Measurements from ENCODE around the gene POLR3H.
A peak's percentile ranks its signal among the peaks of the same experiment; 100 is the strongest.

The POLR3H gene

DNA sequence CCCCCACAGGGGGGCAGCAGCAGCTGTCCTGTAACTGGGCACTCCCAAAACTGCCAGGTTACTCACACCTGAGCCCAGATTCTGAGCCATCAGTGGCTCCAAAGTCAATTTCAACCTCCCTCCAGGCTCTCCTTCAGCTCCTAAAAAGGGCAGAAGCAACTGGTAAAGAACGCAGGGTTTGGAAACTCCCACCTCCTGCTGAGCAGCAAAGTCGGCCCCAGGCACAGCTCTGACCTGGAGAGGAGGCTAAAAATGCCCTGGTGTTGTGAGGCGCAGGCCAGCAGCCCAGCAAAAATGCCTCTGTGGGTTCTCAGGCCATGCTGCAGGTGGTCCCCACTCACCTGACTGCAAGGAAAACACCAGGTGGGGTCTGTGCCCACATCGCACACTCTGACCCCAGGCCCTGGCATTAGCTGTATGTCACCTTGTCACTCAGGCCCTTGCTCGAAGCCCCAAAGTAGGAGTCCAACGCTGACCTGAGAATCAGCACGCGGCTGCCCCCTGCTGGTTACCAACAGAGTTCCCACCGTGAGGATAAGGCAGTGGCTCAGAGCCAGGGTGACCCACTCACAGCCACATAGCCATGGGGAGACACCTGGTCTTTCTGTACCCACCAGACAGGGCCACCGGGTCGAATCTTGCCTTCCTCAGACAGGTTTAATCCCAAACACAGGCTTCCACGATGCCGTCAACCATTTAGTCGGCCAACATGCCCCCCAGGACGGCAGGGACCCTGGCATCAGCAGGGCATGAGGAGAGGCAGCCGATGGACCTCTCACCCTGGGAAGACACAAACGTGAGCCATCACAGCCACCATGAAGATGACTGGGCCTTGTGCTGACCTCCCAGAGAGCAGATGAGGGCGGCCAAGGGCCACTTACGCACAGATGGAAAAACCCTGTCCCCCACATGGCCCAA, 11.1 kb downstream of the POLR3H start:
- peak; percentile 19 for DNase-seq

DNA sequence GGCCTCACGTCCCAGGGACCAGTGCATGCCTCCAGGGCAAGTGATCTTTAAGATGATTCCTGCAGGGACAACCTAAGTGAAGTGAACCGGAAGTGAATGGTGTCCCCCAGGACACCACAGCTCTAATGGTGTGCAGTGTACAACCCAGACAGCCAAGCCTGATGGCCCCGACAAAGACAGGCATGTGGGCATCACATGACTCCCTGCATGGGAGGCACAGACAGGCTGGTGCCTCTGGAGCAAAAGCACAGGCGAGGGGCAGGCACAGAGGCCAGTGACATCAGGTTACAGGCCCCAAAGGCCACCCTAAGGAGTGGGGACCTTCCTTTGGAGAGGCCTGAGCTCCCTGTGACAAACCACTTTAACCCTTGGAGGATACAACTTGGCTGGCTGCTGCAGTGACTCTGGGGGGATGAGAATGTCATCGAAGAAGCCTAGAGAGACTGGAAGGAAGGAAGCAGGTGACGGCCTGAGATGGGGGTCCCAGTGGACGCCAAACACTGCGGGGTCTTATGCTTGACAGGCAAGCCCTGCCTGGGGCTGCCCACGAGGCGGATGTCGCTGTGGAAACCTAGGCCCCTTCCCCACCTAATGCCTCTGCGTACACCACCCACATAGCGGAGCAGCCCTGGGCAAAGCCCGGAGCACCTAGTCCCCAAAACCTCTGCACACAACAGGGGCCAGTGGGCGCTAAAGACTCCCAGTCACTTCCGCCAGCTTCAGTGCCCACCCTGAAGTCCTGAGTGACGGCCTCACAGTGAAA, 12.4 kb downstream of the POLR3H start:
- DNase-seq = no peak

- no peak for DNase-seq
Measured at GRCh38 chr22:41530890-41531714, 13.2 kb downstream of the POLR3H start.

GRCh38 chr22:41528938-41529561, 15.2 kb downstream of the POLR3H start:
- no peak for DNase-seq

DNA sequence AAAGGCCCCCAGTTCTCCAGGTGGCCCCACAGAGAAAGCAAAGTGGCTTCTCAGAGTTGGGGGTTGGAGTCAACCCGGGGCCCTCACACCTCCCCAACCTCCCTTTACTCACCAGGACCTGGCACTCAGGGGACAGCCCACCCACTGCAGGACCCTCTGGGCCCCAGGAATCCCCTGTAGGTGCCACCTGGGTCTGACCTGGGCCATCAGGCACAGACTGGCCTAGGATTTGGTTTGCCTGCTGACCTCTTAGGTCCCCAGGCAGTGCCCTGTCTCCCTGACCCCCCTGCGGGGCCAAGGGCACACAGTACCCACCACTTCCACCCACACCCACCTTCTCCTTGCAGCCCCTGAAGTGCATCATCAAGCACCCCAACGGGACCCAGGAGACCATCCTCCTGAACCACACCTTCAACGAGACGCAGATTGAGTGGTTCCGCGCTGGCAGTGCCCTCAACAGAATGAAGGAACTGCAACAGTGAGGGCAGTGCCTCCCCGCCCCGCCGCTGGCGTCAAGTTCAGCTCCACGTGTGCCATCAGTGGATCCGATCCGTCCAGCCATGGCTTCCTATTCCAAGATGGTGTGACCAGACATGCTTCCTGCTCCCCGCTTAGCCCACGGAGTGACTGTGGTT, 16.0 kb downstream of the POLR3H start:
- no peak for DNase-seq

DNA sequence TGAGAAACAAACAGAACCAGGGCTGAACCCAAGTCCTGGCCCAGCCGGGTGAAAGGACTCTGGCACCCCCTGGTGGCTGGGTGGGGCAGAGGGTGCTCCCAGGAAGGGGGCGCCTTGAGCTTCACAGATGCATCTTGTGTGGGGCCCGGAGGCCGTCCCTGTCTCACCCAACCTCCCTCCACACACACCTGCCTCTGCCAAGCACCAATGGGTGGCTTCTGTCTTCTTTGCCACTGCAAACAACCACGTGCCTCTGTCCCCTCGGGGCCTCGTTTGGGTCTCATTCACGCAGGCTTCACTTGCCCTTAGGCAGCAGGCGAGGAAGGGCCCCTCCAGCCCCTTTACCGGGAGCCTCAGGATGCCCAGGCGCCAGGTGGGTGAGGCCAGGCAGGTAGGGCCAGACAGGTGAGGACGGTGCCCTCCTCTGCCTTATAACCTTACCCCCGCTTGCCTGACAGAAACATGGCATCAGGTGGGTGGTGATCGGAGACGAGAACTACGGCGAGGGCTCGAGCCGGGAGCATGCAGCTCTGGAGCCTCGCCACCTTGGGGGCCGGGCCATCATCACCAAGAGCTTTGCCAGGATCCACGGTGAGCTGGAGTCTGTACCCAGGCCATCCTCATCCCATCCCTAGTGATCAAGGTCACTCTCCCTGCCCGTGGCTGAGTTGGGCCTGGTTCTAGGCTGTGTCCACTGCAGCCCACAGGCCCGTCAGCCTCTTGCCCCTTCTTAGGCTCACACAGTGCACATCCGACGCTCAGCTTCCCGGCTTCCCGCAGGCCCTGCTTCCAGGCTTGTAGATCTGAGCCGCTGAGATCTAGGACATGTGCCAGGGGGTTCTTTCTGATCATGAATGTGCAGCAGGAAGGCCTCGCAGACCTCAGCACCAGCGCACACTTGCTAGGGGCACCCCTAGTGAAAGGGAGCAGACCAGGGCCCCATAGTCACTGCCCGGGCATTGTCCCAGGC, 17.2 kb downstream of the POLR3H start:
- no peak for DNase-seq

DNA sequence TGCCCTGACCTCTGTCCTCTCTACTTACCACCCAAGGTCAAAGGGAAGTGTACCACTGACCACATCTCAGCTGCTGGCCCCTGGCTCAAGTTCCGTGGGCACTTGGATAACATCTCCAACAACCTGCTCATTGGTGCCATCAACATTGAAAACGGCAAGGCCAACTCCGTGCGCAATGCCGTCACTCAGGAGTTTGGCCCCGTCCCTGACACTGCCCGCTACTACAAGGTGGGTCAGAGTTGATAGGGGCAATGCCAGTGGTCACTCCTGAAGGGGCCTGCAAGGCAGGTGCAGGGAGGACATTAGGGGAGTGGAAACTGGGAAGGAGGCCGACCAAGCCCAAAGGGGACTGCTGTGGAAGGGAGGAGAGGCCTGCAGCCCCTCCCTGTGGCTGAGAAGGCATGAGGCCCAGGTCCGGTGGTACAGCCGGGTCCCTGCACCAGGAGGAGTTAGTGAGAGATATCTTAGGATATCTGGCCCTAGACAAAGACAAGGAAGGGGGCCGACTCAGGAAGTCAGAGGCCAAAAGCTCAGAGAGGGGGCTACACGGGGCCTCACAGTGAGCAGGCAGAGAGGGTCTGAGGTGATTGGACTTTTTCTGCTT, 17.9 kb downstream of the POLR3H start:
- DNase-seq = no peak

GRCh38 chr22:41525450-41526225, 18.6 kb downstream of the POLR3H start:
- DNase-seq = no peak

DNA sequence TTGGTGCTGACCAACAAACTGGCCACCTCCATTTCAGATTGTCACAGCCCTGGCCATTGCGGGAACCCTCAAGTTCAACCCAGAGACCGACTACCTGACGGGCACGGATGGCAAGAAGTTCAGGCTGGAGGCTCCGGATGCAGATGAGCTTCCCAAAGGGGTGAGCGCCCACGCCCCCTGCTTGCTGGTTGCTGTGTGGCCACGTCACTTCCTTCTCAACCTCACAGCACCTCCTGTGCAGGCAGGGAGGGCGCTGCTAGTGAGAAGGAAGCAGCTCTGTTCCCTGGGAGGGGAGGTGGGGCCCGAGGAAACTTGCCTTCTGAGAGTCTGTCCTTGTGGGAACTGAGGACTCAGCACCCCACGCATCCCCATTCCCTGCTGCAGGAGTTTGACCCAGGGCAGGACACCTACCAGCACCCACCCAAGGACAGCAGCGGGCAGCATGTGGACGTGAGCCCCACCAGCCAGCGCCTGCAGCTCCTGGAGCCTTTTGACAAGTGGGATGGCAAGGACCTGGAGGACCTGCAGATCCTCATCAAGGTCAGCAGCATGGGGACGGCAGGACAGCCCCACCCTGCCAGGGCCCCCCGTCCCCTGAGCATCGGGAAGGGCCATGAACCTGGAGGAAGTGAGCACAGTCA, 19.3 kb downstream of the POLR3H start:
- no peak for DNase-seq

DNA sequence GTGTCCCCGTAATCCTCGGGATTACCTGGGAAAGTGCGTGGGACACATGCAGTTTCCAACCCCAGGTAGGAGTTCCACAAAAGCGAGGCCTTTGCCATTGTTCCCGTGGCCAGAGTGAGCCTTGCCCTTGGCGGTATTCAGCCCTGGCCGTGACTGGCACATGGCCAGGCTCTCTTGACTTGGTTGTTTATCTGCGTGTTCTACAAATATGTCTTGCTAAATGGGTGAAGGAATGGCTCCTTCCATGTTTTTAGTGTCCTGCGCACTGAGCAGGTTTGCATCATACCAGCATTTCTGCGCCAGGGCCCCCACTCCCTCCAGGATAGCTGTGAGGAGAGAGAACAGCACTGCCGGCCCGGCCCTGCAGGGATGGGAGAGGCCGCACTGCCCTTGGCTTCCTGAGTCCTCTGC, 20.0 kb downstream of the POLR3H start:
- DNase-seq = no peak

GRCh38 chr22:41523464-41524221, 20.6 kb downstream of the POLR3H start:
- no peak for DNase-seq

GRCh38 chr22:41522813-41523212, 21.5 kb downstream of the POLR3H start:
- DNase-seq = no peak

- no peak for DNase-seq
Measured at GRCh38 chr22:41521126-41521525, 23.1 kb downstream of the POLR3H start.

- DNase-seq = no peak
Measured at GRCh38 chr22:41518048-41518347, 26.3 kb downstream of the POLR3H start.

DNA sequence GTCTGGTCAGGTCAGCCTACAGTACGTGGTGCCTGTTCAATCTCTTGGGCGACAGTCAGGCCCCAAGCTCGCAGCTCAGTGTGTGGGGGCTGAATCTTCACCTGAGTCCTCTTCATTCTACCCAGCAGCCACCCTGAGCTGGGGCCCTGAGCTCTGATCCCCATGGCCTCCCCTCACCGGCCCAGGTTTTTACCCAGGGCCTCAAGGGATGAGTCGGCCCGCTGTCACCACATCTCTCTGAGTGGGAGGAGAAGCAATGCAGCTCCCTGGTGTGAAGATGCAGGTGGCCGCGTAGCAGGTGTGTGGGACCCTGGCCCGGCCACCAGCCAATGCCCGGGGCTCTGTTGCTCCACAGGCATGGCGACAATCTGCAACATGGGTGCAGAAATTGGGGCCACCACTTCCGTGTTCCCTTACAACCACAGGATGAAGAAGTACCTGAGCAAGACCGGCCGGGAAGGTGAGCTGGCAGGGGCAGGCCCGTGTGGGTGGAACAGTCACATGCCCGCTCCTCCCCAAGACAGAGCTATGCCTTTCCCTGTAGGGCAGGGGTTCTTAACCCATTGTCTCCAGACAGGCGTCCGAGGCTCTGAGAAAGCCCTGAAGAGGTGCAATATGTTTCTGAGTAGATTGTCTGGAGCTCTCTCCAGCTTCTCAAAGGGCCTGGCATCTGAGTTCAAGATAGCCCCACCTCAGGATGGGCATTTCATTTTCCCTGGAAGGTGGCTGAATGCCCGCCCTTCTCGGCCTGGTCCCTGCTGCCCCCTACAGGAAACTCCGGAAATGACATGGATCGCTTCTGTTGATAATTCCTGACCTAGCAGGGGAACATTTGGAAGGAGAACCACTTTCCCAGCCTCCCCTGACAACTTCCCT, 26.9 kb downstream of the POLR3H start:
- peak; percentile 26 for DNase-seq

- no peak for DNase-seq
Measured at GRCh38 chr22:41516462-41516861, 27.8 kb downstream of the POLR3H start.

GRCh38 chr22:41513391-41513790, 30.9 kb downstream of the POLR3H start:
- DNase-seq = no peak
